GM13976 (cell line): ENCODE results near the gene THSD4.

ENCODE experiments used
- DNase-seq: peaks from one replicate; pipeline ENCODE4 v3.0.0; 2012; ENCODE audit warnings: low spot score
- in situ Hi-C: fragments of 300-500 bp; cut with MboI; formaldehyde crosslinking; loops from one replicate; pipeline ENCODE4 v1.12.0; 2022; ENCODE audit warnings: low sequenced_read_pairs, mixed read lengths, inconsistent platforms; ENCODE audit not compliant: unreplicated experiment
- TF ChIP-seq, protein P1 (sequence below): IDR thresholded peaks from 2 replicates; pipeline ENCODE4 v1.5.1; 2012; ENCODE audit warnings: borderline replicate concordance, mild to moderate bottlenecking; ENCODE audit not compliant: insufficient read depth; ENCODE audit errors: extremely low read depth, missing control alignments, control extremely low read depth

The THSD4 gene

DNA sequence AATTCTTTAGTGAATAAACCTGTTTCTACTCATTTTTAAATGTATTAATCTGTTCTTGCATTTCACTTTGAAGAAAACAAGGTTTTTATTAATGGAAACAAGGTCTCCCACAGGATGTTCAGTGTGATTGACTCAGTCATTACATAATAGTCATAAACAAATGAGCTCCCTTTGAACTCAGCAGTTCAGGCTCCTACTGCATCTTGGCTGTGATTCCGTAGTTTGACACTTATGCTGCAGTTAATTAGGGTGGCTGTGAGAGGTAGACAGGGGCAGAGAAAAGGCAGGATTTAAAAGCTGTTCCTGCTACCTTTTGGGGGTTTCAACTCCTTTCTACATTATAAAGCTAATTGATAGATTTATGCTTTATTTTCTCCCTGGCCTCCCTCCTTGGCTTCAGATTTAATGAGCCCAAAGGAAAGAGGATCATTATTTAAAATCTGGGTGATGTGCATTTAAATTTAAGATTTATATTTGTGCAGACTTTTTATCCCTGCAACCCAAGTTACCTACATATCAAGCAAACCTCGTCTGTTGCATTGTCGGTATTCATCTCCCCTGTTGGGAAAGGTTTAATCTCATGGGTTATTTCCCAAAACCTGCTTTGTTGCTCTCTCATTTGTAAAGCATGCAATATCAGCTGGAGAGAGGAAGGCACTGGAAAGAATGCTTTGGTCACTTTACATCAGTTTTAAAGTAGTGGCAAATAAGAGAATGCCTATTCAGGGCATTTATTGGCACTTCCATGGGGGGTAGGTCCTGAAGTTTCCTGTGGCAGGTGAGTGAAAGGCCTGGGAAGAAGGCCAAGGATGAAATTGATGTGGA lies 350.1 kb downstream of the THSD4 start:
- no peak for DNase-seq
- TF ChIP-seq, protein P1, sequence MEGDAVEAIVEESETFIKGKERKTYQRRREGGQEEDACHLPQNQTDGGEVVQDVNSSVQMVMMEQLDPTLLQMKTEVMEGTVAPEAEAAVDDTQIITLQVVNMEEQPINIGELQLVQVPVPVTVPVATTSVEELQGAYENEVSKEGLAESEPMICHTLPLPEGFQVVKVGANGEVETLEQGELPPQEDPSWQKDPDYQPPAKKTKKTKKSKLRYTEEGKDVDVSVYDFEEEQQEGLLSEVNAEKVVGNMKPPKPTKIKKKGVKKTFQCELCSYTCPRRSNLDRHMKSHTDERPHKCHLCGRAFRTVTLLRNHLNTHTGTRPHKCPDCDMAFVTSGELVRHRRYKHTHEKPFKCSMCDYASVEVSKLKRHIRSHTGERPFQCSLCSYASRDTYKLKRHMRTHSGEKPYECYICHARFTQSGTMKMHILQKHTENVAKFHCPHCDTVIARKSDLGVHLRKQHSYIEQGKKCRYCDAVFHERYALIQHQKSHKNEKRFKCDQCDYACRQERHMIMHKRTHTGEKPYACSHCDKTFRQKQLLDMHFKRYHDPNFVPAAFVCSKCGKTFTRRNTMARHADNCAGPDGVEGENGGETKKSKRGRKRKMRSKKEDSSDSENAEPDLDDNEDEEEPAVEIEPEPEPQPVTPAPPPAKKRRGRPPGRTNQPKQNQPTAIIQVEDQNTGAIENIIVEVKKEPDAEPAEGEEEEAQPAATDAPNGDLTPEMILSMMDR: no peak
- in situ Hi-C loops: loop anchor here (25.0 kb wide), 1 partner anchor 697 kb away; no protein-coding TSS in a partner anchor

DNA sequence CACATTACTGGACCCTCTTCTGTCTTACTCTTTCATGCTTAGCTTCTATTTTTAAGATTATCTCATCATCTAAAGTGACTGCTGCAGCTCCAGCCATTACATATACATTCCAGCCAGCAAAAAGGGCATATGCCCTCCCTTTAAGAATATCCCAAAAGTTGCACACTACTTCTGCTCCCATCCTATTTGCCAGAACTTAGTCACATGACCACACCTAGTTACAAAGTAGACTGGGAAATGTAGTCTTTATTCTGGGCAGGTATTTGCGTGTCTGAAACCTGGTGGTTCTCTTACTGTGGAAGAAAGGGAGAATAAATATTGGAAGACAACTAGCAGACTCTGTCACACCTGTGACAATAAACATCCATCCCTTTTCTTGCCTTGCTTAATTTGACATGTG lies 353.4 kb downstream of the THSD4 start:
- in situ Hi-C loops: loop anchor here (25.0 kb wide), 1 partner anchor 694 kb away; no protein-coding TSS in a partner anchor
- DNase-seq: no peak
- TF ChIP-seq, protein P1: no peak

DNA sequence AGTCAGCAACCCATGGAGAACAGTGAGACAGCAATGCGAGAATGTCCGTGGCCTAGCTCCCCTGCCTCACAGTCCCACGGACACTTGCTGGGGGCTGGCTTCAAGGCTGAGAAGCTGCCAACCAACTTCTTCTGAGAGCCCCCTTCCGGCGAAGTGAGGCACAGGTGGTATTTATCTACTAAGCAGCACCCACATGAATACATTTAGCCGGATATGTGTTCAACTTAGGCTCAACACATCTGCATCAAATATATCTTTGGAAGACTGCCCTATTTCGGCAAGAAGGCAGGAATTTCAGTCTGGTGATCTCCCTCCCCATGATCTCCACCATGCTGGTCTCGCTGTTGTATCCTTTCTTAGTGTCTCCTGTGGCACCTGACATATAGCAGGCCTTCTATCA lies 354.1 kb downstream of the THSD4 start:
- DNase-seq: no peak
- TF ChIP-seq, protein P1: no peak
- in situ Hi-C loops: loop anchor here (25.0 kb wide), 1 partner anchor 693 kb away; no protein-coding TSS in a partner anchor

DNA sequence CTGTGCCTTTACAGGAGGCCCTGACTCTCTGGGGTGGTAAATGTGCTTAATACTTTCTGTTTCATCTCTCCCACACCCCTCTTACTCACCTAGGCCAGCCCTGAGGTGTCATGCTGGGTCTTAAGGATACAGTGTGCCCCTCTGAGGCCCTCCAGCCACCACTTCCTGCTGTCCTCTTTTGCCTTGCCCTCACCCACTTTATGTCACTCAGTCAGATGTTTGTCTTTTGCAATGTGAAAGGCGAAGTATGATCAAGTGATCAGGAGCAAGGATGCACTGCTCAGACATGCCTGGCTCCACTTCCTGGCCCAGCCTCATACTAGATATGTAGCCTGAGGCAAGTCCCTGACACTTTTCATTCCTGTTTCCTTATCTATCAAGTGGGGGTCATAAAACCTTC lies 356.1 kb downstream of the THSD4 start:
- in situ Hi-C loops: loop anchor here (25.0 kb wide), 1 partner anchor 691 kb away; no protein-coding TSS in a partner anchor
- DNase-seq: peak; percentile 37
- TF ChIP-seq, protein P1: no peak

DNA sequence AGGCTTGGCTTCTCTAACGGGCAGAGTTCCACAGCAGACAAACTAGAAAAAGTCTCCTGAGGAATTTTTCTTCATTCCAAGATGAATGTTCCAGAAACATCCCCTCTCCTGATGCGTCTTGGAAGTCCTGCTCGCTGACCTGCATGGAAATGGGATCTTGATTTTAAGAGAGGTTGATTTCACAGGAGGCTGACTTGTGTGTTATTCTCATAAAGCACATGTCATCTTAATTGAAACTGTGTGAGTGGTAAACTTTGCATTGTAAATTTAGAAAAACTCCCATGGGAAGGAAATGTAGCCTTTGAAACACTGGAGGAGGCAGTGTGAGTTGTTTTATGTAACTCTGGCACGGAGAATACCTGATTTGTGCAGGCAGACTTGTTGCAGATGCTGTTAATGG lies 357.3 kb downstream of the THSD4 start:
- TF ChIP-seq, protein P1: no peak
- in situ Hi-C loops: loop anchor here (25.0 kb wide), 1 partner anchor 690 kb away; no protein-coding TSS in a partner anchor
- DNase-seq: no peak

DNA sequence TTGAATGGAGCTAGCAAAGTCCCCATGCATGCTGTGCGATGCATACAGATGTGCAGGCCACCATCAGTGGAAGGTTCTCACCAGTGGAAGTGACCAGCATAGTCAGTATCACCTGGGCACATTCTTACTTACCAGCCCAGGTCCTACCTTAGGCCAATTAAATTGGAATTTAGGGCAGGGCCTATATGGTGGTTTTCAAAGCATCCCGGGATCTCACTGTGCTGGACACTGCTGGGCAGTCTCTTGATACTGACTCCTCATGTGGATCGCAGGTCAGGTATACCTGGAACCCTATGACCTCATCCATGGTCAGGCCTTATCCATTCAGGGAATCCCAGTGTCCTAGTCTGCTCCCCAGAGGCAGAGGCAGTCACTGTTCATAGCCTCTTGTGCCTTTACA lies 358.5 kb downstream of the THSD4 start:
- no peak for DNase-seq
- in situ Hi-C loops: loop anchor here (25.0 kb wide), 1 partner anchor 689 kb away; no protein-coding TSS in a partner anchor
- TF ChIP-seq, protein P1: no peak
